NCI-H345 (cell line): ENCODE results near the gene OSBPL8.

ENCODE experiments used
- DNase-seq: peaks from one replicate; lab custom pipeline; 2025; lab: John Stamatoyannopoulos, UW

OSBPL8 gene

GRCh38 chr12:76470028-76470939, 89.3 kb downstream of the OSBPL8 start:
- no peak for DNase-seq

- no peak for DNase-seq
Observed at GRCh38 chr12:76464631-76465166, 94.9 kb downstream of the OSBPL8 start.

- no peak for DNase-seq
Observed at GRCh38 chr12:76462668-76463224, 96.8 kb downstream of the OSBPL8 start.

GRCh38 chr12:76460807-76461206, 98.8 kb downstream of the OSBPL8 start:
- no peak for DNase-seq

GRCh38 chr12:76457818-76458217, 101.8 kb downstream of the OSBPL8 start:
- DNase-seq = no peak

GRCh38 chr12:76457010-76457409, 102.6 kb downstream of the OSBPL8 start:
- DNase-seq = no peak

GRCh38 chr12:76455582-76456345, 103.8 kb downstream of the OSBPL8 start:
- DNase-seq = peak; percentile 35

GRCh38 chr12:76451528-76451927, 108.0 kb downstream of the OSBPL8 start:
- DNase-seq = peak; percentile 4

GRCh38 chr12:76450690-76451089, 108.9 kb downstream of the OSBPL8 start:
- no peak for DNase-seq

GRCh38 chr12:76449993-76450392, 109.6 kb downstream of the OSBPL8 start:
- DNase-seq = no peak

- DNase-seq = no peak
Observed at GRCh38 chr12:76449583-76449982, 110.0 kb downstream of the OSBPL8 start.

- no peak for DNase-seq
Observed at GRCh38 chr12:76449016-76449415, 110.6 kb downstream of the OSBPL8 start.

- DNase-seq = no peak
Observed at GRCh38 chr12:76446090-76446489, 113.5 kb downstream of the OSBPL8 start.

- DNase-seq = no peak
Observed at GRCh38 chr12:76445462-76445861, 114.1 kb downstream of the OSBPL8 start.

- no peak for DNase-seq
Observed at GRCh38 chr12:76444408-76444984, 115.1 kb downstream of the OSBPL8 start.

GRCh38 chr12:76441016-76441415, 118.6 kb downstream of the OSBPL8 start:
- DNase-seq = no peak

- no peak for DNase-seq
Observed at GRCh38 chr12:76432733-76433132, 126.8 kb downstream of the OSBPL8 start.

- no peak for DNase-seq
Observed at GRCh38 chr12:76428117-76428516, 131.5 kb downstream of the OSBPL8 start.

- no peak for DNase-seq
Observed at GRCh38 chr12:76426160-76426559, 133.4 kb downstream of the OSBPL8 start.

GRCh38 chr12:76424941-76425340, 134.6 kb downstream of the OSBPL8 start:
- no peak for DNase-seq

GRCh38 chr12:76422543-76423438, 136.8 kb downstream of the OSBPL8 start:
- DNase-seq = no peak
